Peyer's patch (tissue), 4 donors: Measurements from ENCODE around the gene DAPK1. TPM values are rescaled to one million over a fixed set of nuclear protein-coding genes. Genes with fewer than 3 reads are reported as not detected.

Experiments used
- DNase-seq, 3 donors: peaks; one replicate each; pipeline ENCODE4 v3.0.0-alpha.2; 2017 to 2019
- H3K27ac ChIP-seq, 4 donors: fragments of 200-600 bp; sonication (generic); one replicate each; pipeline ENCODE4 v1.5.1; 2016 to 2019
- H3K27me3 ChIP-seq, 2 donors: fragments of 200-600 bp; sonication (generic); one replicate each; pipeline ENCODE4 v1.5.1; 2019
- H3K36me3 ChIP-seq, 3 donors: fragments of 200-600 bp; sonication (generic); one replicate each; pipeline ENCODE4 v1.5.1; 2016 to 2019
- H3K4me1 ChIP-seq, 4 donors: fragments of 200-600 bp; sonication (generic); one replicate each; pipeline ENCODE4 v1.5.1; 2016 to 2019
- H3K4me3 ChIP-seq, 4 donors: fragments of 200-600 bp; sonication (generic); 1 replicate in 3 of 4; 2 replicates in 1 of 4; pipeline ENCODE4 v1.5.1; 2016 to 2019; ENCODE audit warnings: mild to moderate bottlenecking in 1 of 4
- H3K9me3 ChIP-seq, 4 donors: fragments of 200-600 bp; sonication (generic); one replicate each; pipeline ENCODE4 v1.5.1; 2016 to 2019; ENCODE audit warnings: mild to moderate bottlenecking in 1 of 4
- CTCF ChIP-seq, 6 experiments: fragments of 450-650 bp in 4 of 6; fragments of 200-600 bp in 2 of 6; sonication (generic) in 1 of 6; IDR thresholded peaks; one replicate each; pipeline ENCODE4 v1.5.1; 2017 to 2019; ENCODE audit warnings: antibody characterized with exemption in 6 of 6, mild to moderate bottlenecking in 3 of 6, moderate library complexity in 1 of 6
- POLR2A ChIP-seq, 2 donors: fragments of 450-650 bp; IDR thresholded peaks; one replicate each; pipeline ENCODE4 v1.5.1; 2017; ENCODE audit warnings: antibody characterized with exemption in 2 of 2, mild to moderate bottlenecking in 2 of 2, moderate library complexity in 2 of 2
- total RNA-seq, 4 donors: library from RNA; depleted of rRNA; stranded (reverse); fragments of >200 nt; gene quantifications; one replicate each; pipeline ENCODE4 v1.1.0, GENCODE V29; 2016

Gene DAPK1
- total RNA-seq, 4 donors from 2014 or later: 45.4 to 96.4 (median 77.2) TPM

- TF ChIP-seq POLR2A (IDR thresholded peaks at IDR 0.05) (no peak), CTCF (IDR thresholded peaks at IDR 0.05) (no peak)
- no peak for DNase-seq
- H3K4me1 ChIP-seq: peaks cover 0 to 25% (median 0%) of the 10 kb centered on the region in 4 donors
- no peaks in the 10 kb centered on the region for H3K36me3 ChIP-seq
- no peak overlapping the region for H3K4me3 ChIP-seq
- no peaks in the 10 kb centered on the region for H3K27me3 ChIP-seq
- H3K9me3 ChIP-seq: no peaks in the 10 kb centered on the region
- H3K27ac ChIP-seq: no peak overlapping the region
Measured at GRCh38 chr9:87515006-87515405, 17.3 kb downstream of the DAPK1 start.

- H3K36me3 ChIP-seq: no peaks in the 10 kb centered on the region
- peaks cover 0 to 25% (median 0%) of the 10 kb centered on the region in 4 donors for H3K4me1 ChIP-seq
- no peak for DNase-seq
- no peaks in the 10 kb centered on the region for H3K9me3 ChIP-seq
- no peaks in the 10 kb centered on the region for H3K27me3 ChIP-seq
- H3K27ac ChIP-seq: peak overlapping the region in 1 of 4 donors; percentile 55
- no peak for TF ChIP-seq POLR2A (IDR thresholded peaks at IDR 0.05)
- no peak for TF ChIP-seq CTCF (IDR thresholded peaks at IDR 0.05)
- no peak overlapping the region for H3K4me3 ChIP-seq
Measured at GRCh38 chr9:87515588-87516221, 18.0 kb downstream of the DAPK1 start.

GRCh38 chr9:87516222-87516925 lies 18.7 kb downstream of the DAPK1 start:
- H3K27ac ChIP-seq: peak overlapping the region in 2 of 4 donors; percentile 0 to 55
- H3K27me3 ChIP-seq: no peaks in the 10 kb centered on the region
- H3K9me3 ChIP-seq: no peaks in the 10 kb centered on the region
- peak in 1 of 3 donors; percentile 62 for DNase-seq
- peaks cover 0 to 25% (median 0%) of the 10 kb centered on the region in 4 donors for H3K4me1 ChIP-seq
- TF ChIP-seq CTCF (IDR thresholded peaks at IDR 0.05) (no peak), POLR2A (IDR thresholded peaks at IDR 0.05) (no peak)
- H3K4me3 ChIP-seq: no peak overlapping the region
- H3K36me3 ChIP-seq: no peaks in the 10 kb centered on the region

GRCh38 chr9:87516926-87517290 lies 19.2 kb downstream of the DAPK1 start:
- Histone ChIP-seq H3K27ac (peak overlapping the region in 1 of 4 donors; percentile 0), H3K9me3 (no peaks in the 10 kb centered on the region), H3K4me3 (no peak overlapping the region), H3K36me3 (no peaks in the 10 kb centered on the region), H3K27me3 (no peaks in the 10 kb centered on the region), H3K4me1 (peaks cover 0 to 25% (median 0%) of the 10 kb centered on the region in 4 donors)
- DNase-seq: no peak
- TF ChIP-seq POLR2A (IDR thresholded peaks at IDR 0.05): no peak

GRCh38 chr9:87517732-87518131 lies 20.1 kb downstream of the DAPK1 start:
- no peak for TF ChIP-seq CTCF (IDR thresholded peaks at IDR 0.05)
- TF ChIP-seq POLR2A (IDR thresholded peaks at IDR 0.05): no peak
- no peak for DNase-seq
- H3K4me1 ChIP-seq: peaks cover 0 to 25% (median 0%) of the 10 kb centered on the region in 4 donors
- no peak overlapping the region for H3K4me3 ChIP-seq
- H3K36me3 ChIP-seq: no peaks in the 10 kb centered on the region
- H3K9me3 ChIP-seq: no peaks in the 10 kb centered on the region
- no peaks in the 10 kb centered on the region for H3K27me3 ChIP-seq
- H3K27ac ChIP-seq: no peak overlapping the region

GRCh38 chr9:87518702-87519335 lies 21.2 kb downstream of the DAPK1 start:
- no peak for TF ChIP-seq CTCF (IDR thresholded peaks at IDR 0.05)
- TF ChIP-seq POLR2A (IDR thresholded peaks at IDR 0.05): no peak
- Histone ChIP-seq H3K27me3 (no peaks in the 10 kb centered on the region), H3K9me3 (no peaks in the 10 kb centered on the region), H3K36me3 (no peaks in the 10 kb centered on the region), H3K4me3 (no peak overlapping the region), H3K4me1 (peaks cover 0 to 25% (median 0%) of the 10 kb centered on the region in 4 donors), H3K27ac (peak overlapping the region in 2 of 4 donors; percentile 39 to 49)
- peak in 1 of 3 donors; percentile 73 for DNase-seq
